ENCODE measurements around the gene RIPPLY1. TPM values are rescaled to one million over a fixed set of nuclear protein-coding genes. Genes with fewer than 3 reads are reported as not detected.

The RIPPLY1 gene
- total and polyA plus RNA-seq, 2 experiments from 2014 or later, result 0.21 TPM; not detected in 1

GRCh38 chrX:106935175-106935574, 32.0 kb upstream of the RIPPLY1 start:
- Histone ChIP-seq H3K9me2 (replicated peaks; ENCODE audit: insufficient read depth) (no peaks in the 10 kb centered on the region), H3K4me2 (no peak overlapping the region), H3K4me1 (ENCODE audit: insufficient read depth) (peaks cover 5% of the 10 kb centered on the region), H3K79me2 (no peaks in the 10 kb centered on the region), H3K27ac (no peak overlapping the region), H3K9me3 (ENCODE audit: low read depth) (no peaks in the 10 kb centered on the region), H3K36me3 (replicated peaks; ENCODE audit: insufficient read depth, low read depth) (no peaks in the 10 kb centered on the region), H2AFZ (no peak overlapping the region), H3K27me3 (no peaks in the 10 kb centered on the region), H4K20me1 (ENCODE audit: insufficient read depth, poor library complexity, severe bottlenecking) (no peaks in the 10 kb centered on the region), H3K4me3 (no peak overlapping the region)
- WGBS (ENCODE audit: low lambda C conversion rate, missing lambda C conversion rate), result 64% methylated on average over 4 of the region's 4 CpGs
- no peak for TF ChIP-seq EZH2phosphoT487 (IDR thresholded peaks at IDR 0.05; ENCODE audit: low read depth, severe bottlenecking, unreplicated experiment)
- no peak for TF ChIP-seq CTCF (IDR thresholded peaks at IDR 0.05; ENCODE audit: poor library complexity)
- no peak for TF ChIP-seq EZH2 (IDR thresholded peaks at IDR 0.05; ENCODE audit: borderline replicate concordance)
- no peak for DNase-seq (ENCODE audit: low spot score)

- H3K4me1 ChIP-seq (ENCODE audit: insufficient read depth), result peaks cover 5% of the 10 kb centered on the region
- H3K9me2 ChIP-seq (replicated peaks; ENCODE audit: insufficient read depth), result no peaks in the 10 kb centered on the region
- H4K20me1 ChIP-seq (ENCODE audit: insufficient read depth, poor library complexity, severe bottlenecking), result no peaks in the 10 kb centered on the region
- no peaks in the 10 kb centered on the region for H3K36me3 ChIP-seq (replicated peaks; ENCODE audit: insufficient read depth, low read depth)
- H3K9me3 ChIP-seq (ENCODE audit: low read depth), result no peaks in the 10 kb centered on the region
- no peaks in the 10 kb centered on the region for H3K27me3 ChIP-seq
- no peaks in the 10 kb centered on the region for H3K79me2 ChIP-seq
- DNase-seq (ENCODE audit: low spot score), result peak; percentile 59
- H2AFZ ChIP-seq, result no peak overlapping the region
- TF ChIP-seq EZH2phosphoT487 (IDR thresholded peaks at IDR 0.05; ENCODE audit: low read depth, severe bottlenecking, unreplicated experiment) (no peak), CTCF (IDR thresholded peaks at IDR 0.05; ENCODE audit: poor library complexity) (no peak), EZH2 (IDR thresholded peaks at IDR 0.05; ENCODE audit: borderline replicate concordance) (no peak)
- 35% methylated on average over 3 of the region's 3 CpGs for WGBS (ENCODE audit: low lambda C conversion rate, missing lambda C conversion rate)
- no peak overlapping the region for H3K4me2 ChIP-seq
- no peak overlapping the region for H3K4me3 ChIP-seq
- H3K27ac ChIP-seq, result peak overlapping the region; percentile 83
These were observed 30.4 kb upstream of the RIPPLY1 start for GRCh38 chrX:106933538-106933961.

DNA sequence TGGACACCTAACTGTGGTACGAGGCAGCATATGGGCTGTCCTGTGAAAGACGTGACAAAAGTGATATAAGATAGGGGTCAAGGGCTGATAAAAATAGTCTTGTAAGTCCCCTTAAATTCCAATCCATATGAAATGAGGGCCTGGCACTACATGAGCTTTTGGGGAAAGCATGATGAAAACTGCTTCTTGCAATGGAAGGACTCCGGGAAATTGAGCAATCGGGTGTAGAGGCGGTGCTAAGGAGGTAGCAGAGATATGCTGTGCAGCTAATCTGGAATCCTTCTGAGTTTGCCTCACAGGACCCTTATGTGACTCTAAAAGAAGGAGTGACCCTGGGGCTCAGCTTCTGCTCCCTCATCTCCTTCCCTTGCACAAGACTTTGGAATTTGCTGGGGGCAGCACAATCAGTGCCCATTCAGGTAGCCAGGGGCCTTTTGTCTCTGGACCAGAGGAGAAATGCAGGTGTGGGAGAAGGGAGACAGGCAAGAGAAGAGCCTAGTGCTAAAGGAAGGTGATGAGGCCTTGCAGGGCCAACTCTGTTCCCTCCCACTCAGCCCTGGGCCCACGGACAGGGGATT, 29.9 kb upstream of the RIPPLY1 start:
- H3K36me3 ChIP-seq (replicated peaks; ENCODE audit: insufficient read depth, low read depth), result no peaks in the 10 kb centered on the region
- peak overlapping the region; percentile 83 for H3K27ac ChIP-seq
- H3K4me1 ChIP-seq (ENCODE audit: insufficient read depth), result peaks cover 5% of the 10 kb centered on the region
- TF ChIP-seq EZH2phosphoT487 (IDR thresholded peaks at IDR 0.05; ENCODE audit: low read depth, severe bottlenecking, unreplicated experiment), result no peak
- no peak for TF ChIP-seq EZH2 (IDR thresholded peaks at IDR 0.05; ENCODE audit: borderline replicate concordance)
- TF ChIP-seq CTCF (IDR thresholded peaks at IDR 0.05; ENCODE audit: poor library complexity), result no peak
- H3K4me2 ChIP-seq, result peak overlapping the region; percentile 48
- 52% methylated on average over 6 of the region's 6 CpGs for WGBS (ENCODE audit: low lambda C conversion rate, missing lambda C conversion rate)
- H3K27me3 ChIP-seq, result no peaks in the 10 kb centered on the region
- H3K9me3 ChIP-seq (ENCODE audit: low read depth), result no peaks in the 10 kb centered on the region
- H2AFZ ChIP-seq, result no peak overlapping the region
- no peaks in the 10 kb centered on the region for H4K20me1 ChIP-seq (ENCODE audit: insufficient read depth, poor library complexity, severe bottlenecking)
- H3K79me2 ChIP-seq, result no peaks in the 10 kb centered on the region
- H3K4me3 ChIP-seq, result no peak overlapping the region
- H3K9me2 ChIP-seq (replicated peaks; ENCODE audit: insufficient read depth), result no peaks in the 10 kb centered on the region
- peak; percentile 37 for DNase-seq (ENCODE audit: low spot score)

All from hepatocyte (in vitro differentiated cells).